HUES64 (cell line): ENCODE measurements around the gene RTN1.

Experiments used
- H3K27ac ChIP-seq: 2 replicates; pipeline ENCODE4 v1.7.0; 2013; ENCODE audit warnings: low read depth, low read length, inconsistent platforms
- H3K27me3 ChIP-seq: 2 replicates; pipeline ENCODE4 v1.6.1; 2013; ENCODE audit warnings: mild to moderate bottlenecking, low read length; ENCODE audit not compliant: insufficient read depth
- H3K36me3 ChIP-seq: 2 replicates; pipeline ENCODE4 v1.6.1; 2013; ENCODE audit warnings: mild to moderate bottlenecking, low read length; ENCODE audit not compliant: insufficient read depth
- H3K4me1 ChIP-seq: 2 replicates; pipeline ENCODE4 v1.6.1; 2013; ENCODE audit warnings: mild to moderate bottlenecking, low read length, moderate library complexity; ENCODE audit not compliant: insufficient read depth
- H3K4me3 ChIP-seq: 2 replicates; pipeline ENCODE4 v1.5.1; 2013; ENCODE audit warnings: mild to moderate bottlenecking, low read length, moderate library complexity
- H3K9ac ChIP-seq: 2 replicates; pipeline ENCODE4 v1.6.1; 2013; ENCODE audit warnings: mild to moderate bottlenecking, low read depth, low read length
- H3K9me3 ChIP-seq: 2 replicates; pipeline ENCODE4 v1.6.1; 2013; ENCODE audit warnings: low read depth, low read length; ENCODE audit not compliant: insufficient read depth
- WGBS: fragments of 150-250, 120-280 bp; methylation state at CpG from one replicate; pipeline ENCODE4 v1.1.7; 2013; ENCODE audit warnings: missing lambda C conversion rate; 5-methylcytosine and 5-hydroxymethylcytosine counted together

The RTN1 gene

DNA sequence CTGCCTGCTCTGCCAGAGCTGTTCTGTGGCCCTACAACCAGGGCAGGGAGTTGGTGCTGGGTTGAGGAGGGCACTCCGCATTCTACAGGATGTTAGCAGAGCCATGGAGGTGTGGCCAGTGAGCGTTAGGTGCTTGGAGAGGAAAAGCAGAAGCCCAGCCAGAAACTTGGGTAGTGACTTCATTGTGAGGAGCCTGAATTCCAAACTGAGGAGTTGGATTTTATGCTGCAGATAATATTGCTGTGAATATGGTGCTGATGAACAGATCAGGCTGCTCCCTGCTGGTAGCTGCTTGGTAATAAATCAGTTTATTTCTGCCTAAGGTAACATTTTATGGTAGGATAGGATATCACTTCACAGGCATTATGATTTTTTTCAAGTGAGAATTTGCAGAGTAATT lies 286.8 kb downstream of the RTN1 start:
- no peak overlapping the region for H3K4me3 ChIP-seq
- WGBS, result 81% methylated on average over 2 of the region's 2 CpGs
- no peak overlapping the region for H3K9ac ChIP-seq
- H3K27me3 ChIP-seq, result no peaks in the 10 kb centered on the region
- no peak overlapping the region for H3K27ac ChIP-seq
- H3K36me3 ChIP-seq, result no peaks in the 10 kb centered on the region
- no peaks in the 10 kb centered on the region for H3K9me3 ChIP-seq
- no peaks in the 10 kb centered on the region for H3K4me1 ChIP-seq

GRCh38 chr14:59582845-59583509 lies 287.6 kb downstream of the RTN1 start:
- Histone ChIP-seq H3K9me3 (no peaks in the 10 kb centered on the region), H3K27me3 (no peaks in the 10 kb centered on the region), H3K4me3 (no peak overlapping the region), H3K9ac (no peak overlapping the region), H3K27ac (no peak overlapping the region), H3K36me3 (no peaks in the 10 kb centered on the region), H3K4me1 (no peaks in the 10 kb centered on the region)
- 92% methylated on average over 21 of the region's 23 CpGs for WGBS

DNA sequence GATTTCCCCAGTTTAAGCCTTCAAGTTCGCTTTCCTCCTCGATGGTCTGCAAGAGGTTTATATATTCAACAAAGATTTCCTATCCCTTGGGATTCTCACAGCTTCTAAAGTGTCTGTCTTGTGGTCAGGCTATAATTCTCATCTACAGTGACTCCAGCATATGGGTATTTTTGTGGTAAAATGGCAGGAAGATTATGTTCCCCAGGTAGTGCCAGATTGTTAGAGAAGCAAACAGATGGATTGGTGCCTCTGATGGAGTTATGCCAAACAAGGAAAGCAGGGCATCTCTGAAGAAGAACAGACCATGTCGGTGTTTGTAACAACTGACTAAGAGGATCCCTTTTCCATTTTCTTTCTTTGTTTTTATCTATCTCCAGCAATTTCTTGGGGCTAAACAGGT lies 288.4 kb downstream of the RTN1 start:
- H3K4me1 ChIP-seq, result no peaks in the 10 kb centered on the region
- H3K27me3 ChIP-seq, result no peaks in the 10 kb centered on the region
- WGBS, result 100% methylated on average over 3 of the region's 3 CpGs
- H3K9me3 ChIP-seq, result no peaks in the 10 kb centered on the region
- no peaks in the 10 kb centered on the region for H3K36me3 ChIP-seq
- H3K9ac ChIP-seq, result no peak overlapping the region
- no peak overlapping the region for H3K27ac ChIP-seq
- no peak overlapping the region for H3K4me3 ChIP-seq

DNA sequence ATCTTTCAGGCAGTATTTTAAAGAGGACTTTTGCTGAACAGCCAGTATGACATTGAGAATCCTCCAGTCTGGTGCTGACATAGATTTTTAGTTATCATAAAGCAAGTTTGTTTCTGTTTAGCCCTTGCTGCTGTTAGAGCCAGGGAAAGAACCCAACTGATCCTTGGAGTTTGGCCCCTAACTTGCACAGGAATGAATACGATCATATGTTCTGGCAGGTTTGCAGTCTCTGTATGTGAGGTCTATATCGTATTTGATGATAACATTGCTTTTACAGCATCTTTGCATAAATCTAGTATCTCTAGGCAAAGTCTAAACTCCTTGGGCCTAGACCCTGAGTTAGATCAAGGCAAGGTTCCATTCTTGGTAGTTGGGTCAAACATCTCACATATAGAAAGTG lies 289.7 kb downstream of the RTN1 start:
- 98% methylated on average over 2 of the region's 2 CpGs for WGBS
- Histone ChIP-seq H3K9me3 (no peaks in the 10 kb centered on the region), H3K4me1 (no peaks in the 10 kb centered on the region), H3K9ac (no peak overlapping the region), H3K27ac (no peak overlapping the region), H3K4me3 (no peak overlapping the region), H3K27me3 (peaks cover 2% of the 10 kb centered on the region), H3K36me3 (no peaks in the 10 kb centered on the region)

DNA sequence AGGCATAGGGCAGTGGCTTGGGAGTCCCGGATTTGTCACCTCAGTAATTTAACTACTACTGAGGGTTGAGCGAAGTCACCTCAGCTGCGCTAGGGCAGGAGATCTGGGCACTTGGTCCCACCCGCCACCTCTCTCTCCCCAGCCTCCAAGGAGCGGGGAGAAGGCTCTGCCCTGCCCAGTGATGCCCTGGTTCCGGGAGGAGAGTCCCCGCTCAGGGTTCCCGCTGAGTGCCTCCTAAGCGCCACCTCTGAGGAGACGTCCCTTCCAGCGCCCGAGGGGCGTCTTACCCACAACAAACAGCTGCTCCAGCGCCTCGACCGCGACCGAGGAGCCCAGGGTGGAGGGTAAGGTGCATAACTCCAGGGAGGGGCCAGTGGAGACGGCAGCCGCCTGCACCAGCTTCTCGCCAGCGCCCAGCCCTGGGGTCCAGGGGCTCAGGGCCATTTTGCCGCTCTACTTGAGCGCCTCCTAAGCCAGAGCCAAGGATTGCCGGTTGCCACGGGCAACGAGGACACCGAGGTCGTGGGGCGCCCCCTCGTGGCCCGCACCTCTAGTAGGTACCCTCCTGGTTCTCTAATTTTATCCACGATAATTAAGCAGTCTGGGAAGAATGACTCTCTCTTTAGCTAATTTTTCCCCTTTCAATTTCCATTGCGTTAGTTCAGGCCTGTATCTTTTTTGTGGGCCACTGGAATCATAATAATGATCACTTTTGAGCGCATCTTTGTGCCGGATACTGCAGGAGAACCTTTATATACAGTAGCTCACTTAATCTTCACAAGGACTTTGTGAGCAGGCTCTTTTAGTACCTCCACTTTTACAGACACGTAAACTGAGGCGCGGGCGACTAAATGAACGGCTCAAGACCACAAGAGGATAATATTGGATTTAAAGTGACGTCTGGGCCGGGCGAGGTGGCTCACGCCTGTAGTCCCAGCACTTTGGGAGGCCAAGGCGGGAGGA lies 294.0 kb downstream of the RTN1 start, which contains the start of gene CCDC175:
CCDC175 (minus strand) TSS at position 481 of the 963 bp plus-strand sequence; CDS start at position 444, 37 bp downstream.
- 23% methylated on average over 46 of the region's 46 CpGs for WGBS
- peak within 1 kb of the TSS; percentile 81 for H3K9ac ChIP-seq
- no peaks in the 10 kb centered on the region for H3K36me3 ChIP-seq
- peak within 1 kb of the TSS; percentile 86 for H3K4me3 ChIP-seq
- no peaks in the 10 kb centered on the region for H3K4me1 ChIP-seq
- H3K9me3 ChIP-seq, result no peaks in the 10 kb centered on the region
- H3K27me3 ChIP-seq, result peaks cover 3% of the 10 kb centered on the region
- no peak within 1 kb of the TSS for H3K27ac ChIP-seq

DNA sequence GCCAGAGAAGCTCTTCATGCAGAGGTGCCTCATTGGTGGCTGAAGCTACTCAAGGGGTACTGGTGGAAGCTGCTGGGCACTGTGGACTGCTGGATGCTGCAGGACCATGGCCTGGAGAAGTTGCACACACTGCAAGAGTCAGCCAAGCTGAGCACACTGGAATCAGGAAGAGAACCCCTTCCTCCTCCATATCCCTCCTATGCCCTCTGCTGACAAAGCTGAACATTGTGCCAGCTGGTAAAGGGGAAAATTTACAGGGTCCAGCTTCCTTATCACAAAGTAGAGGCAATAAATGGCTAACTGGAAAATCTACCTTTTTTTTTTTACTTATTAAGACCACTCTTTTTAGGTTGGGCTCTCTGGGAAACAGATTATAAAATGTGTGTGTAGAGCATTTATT lies 300.5 kb downstream of the RTN1 start:
- H3K27me3 ChIP-seq, result no peaks in the 10 kb centered on the region
- no peaks in the 10 kb centered on the region for H3K9me3 ChIP-seq
- no peak overlapping the region for H3K27ac ChIP-seq
- H3K36me3 ChIP-seq, result no peaks in the 10 kb centered on the region
- H3K4me1 ChIP-seq, result peaks cover 17% of the 10 kb centered on the region
- H3K4me3 ChIP-seq, result no peak overlapping the region
- H3K9ac ChIP-seq, result no peak overlapping the region

DNA sequence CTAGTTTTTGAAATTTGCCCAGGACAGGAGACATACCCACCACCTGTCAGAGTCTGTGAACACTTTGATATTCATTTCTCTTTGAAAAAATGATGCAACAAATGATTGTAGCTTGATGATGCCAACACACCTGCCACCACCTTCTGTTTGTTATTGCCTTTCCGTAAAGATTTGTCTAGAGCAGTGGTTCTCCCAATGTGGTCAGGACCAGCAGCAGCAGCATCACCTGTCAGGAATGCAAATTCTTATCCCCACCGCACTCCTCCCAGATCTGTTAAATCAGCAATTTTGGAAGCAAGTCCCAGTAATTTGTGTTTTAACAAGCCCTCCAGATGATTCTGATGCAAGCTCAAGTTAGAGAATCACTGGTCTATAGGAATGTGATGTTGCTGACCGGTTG lies 303.9 kb downstream of the RTN1 start:
- WGBS, result 85% methylated on average over 3 of the region's 3 CpGs
- Histone ChIP-seq H3K4me1 (peaks cover 34% of the 10 kb centered on the region), H3K4me3 (no peak overlapping the region), H3K9ac (no peak overlapping the region), H3K36me3 (no peaks in the 10 kb centered on the region), H3K27me3 (no peaks in the 10 kb centered on the region), H3K9me3 (no peaks in the 10 kb centered on the region), H3K27ac (0 out of 2 replicates have a peak overlapping the region, but pooled peaks have one; percentile 21)

GRCh38 chr14:59566296-59566695 lies 304.3 kb downstream of the RTN1 start:
- H3K4me3 ChIP-seq, result no peak overlapping the region
- 8% methylated on average over 1 of the region's 1 CpG for WGBS
- no peaks in the 10 kb centered on the region for H3K36me3 ChIP-seq
- peak overlapping the region; percentile 67; the same call in 1 of the 2 replicates for H3K27ac ChIP-seq
- H3K9me3 ChIP-seq, result no peaks in the 10 kb centered on the region
- no peak overlapping the region for H3K9ac ChIP-seq
- H3K4me1 ChIP-seq, result peaks cover 34% of the 10 kb centered on the region
- H3K27me3 ChIP-seq, result no peaks in the 10 kb centered on the region

DNA sequence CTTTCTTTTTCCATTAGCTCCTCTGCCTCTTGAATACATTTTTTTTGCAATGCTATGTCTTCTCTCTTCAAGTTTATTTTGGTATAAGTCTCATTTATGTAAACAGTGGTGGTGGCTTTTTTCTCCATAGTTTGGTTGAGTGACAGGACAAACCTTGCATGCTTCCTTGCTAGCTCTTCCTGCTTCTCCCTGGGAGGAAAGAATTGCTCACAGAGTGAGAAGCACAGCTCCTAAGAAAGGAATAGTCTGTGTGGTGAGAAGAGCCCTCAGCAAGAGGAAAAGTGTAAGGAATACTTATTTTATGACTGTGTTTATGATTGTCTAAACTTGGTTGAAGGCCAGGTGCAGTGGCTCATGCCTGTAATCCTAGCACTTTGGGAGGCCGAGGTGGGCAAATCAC lies 305.5 kb downstream of the RTN1 start:
- H3K9ac ChIP-seq, result no peak overlapping the region
- no peaks in the 10 kb centered on the region for H3K36me3 ChIP-seq
- no peaks in the 10 kb centered on the region for H3K27me3 ChIP-seq
- no peak overlapping the region for H3K27ac ChIP-seq
- no peaks in the 10 kb centered on the region for H3K9me3 ChIP-seq
- peaks cover 34% of the 10 kb centered on the region for H3K4me1 ChIP-seq
- 92% methylated on average over 1 of the region's 1 CpG for WGBS
- H3K4me3 ChIP-seq, result no peak overlapping the region

DNA sequence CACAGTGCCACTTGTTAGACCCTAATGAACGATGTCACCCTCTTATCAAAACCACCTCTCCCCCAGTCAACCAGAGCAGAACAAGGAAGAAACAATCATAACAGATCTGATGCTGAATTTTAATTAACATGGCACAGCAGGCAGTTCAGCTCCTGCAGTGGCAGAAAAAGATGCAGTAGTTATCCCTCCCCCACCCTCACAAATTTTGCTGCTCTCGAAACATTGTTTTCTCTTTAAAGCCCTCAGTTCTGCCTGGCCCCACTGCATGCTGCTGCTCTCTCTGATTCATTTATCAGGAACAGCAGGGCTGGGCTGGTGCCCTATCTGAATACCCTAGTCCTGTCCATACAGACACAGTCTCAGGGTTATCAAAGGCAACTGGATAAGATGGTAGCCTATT lies 306.2 kb downstream of the RTN1 start:
- H3K4me1 ChIP-seq, result peaks cover 34% of the 10 kb centered on the region
- H3K27me3 ChIP-seq, result no peaks in the 10 kb centered on the region
- no peak overlapping the region for H3K27ac ChIP-seq
- H3K4me3 ChIP-seq, result no peak overlapping the region
- H3K9me3 ChIP-seq, result no peaks in the 10 kb centered on the region
- H3K9ac ChIP-seq, result no peak overlapping the region
- WGBS, result 50% methylated on average over 2 of the region's 2 CpGs
- no peaks in the 10 kb centered on the region for H3K36me3 ChIP-seq

GRCh38 chr14:59547310-59547709 lies 323.3 kb downstream of the RTN1 start:
- 100% methylated on average over 2 of the region's 2 CpGs for WGBS
- Histone ChIP-seq H3K9me3 (peaks cover 8% of the 10 kb centered on the region), H3K27me3 (no peaks in the 10 kb centered on the region), H3K36me3 (no peaks in the 10 kb centered on the region; the same call in 1 of the 2 replicates), H3K4me3 (no peak overlapping the region), H3K27ac (no peak overlapping the region), H3K9ac (no peak overlapping the region), H3K4me1 (no peaks in the 10 kb centered on the region; the same call in 1 of the 2 replicates)
